NCI-H2196 (cell line): Measurements from ENCODE around the gene DGKI.
"Not testable (repeated sequence)": the region's sequence is repeated elsewhere in the genome, so short reads cannot be mapped to it uniquely, and the experiment has no call there.

Experiments used
- DNase-seq: peaks from one replicate; lab custom pipeline; 2025; ENCODE audit not compliant: unreplicated experiment; lab: John Stamatoyannopoulos, UW

The DGKI gene

DNA sequence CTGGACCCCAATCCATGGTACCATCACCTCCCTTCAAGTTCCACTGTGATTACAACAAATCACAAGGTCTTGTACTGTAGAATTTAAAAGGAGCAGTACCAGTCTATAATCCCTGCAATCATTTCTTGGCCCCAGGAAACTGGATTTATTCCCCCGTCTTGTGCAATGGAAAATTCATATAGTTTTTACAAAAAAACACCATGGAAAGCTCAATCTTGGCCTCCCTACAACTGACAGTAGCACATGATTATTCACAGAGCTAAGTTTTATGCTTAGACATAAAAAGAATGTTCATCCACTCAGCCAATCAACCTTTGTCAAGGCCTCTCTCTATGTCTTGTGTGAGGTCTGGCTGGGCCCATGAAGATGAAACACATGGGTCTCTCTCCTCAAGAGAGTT, 10.2 kb downstream of the DGKI start:
- DNase-seq: no peak

DNA sequence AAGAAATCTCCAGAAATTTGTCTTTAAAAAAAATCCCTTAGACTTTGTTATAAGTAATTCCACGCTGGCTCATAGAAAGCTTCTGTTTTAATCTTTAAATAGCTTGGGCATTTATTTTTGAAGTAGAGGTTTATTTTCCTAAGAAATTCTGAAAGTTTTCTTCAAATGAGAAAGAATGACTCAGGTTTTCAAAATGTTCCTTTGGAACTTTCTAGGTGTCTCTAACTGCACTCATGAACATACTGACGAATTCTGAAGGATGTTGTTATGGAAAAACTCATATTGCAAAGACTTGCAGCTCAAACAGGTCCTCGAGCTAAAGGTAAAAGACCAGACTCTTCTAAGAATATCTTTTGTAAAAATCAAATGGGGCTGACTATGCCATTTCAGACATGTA, 10.7 kb downstream of the DGKI start:
- no peak for DNase-seq

DNA sequence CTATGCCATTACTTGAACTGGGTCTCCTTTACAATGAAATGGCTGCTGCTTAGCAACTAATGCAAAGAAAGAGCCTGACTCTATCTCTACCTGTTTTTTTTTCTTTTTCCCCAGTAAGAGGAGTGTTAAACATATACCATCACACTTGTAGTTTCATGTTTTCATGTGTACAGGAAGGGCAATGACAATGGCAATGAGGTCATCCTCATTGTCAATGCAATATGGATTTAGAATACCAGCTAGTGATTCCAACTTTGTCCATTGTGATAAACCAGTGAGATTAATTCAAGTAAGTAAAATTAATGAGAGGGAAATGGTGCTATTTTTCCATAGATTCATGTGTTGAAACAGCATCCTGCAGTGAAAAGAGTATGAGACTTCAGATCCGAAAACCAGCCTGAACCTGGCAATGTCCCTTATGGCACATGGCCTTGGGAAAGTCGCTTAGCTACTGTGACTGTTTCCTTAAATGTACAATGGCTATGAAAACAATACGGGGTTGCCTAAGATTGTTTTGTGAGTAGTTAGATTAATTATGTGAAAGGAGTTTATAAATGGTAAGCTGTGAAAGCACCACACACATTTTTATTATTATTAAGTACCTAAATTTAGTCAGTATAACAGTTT, 11.2 kb downstream of the DGKI start:
- DNase-seq: no peak

DNA sequence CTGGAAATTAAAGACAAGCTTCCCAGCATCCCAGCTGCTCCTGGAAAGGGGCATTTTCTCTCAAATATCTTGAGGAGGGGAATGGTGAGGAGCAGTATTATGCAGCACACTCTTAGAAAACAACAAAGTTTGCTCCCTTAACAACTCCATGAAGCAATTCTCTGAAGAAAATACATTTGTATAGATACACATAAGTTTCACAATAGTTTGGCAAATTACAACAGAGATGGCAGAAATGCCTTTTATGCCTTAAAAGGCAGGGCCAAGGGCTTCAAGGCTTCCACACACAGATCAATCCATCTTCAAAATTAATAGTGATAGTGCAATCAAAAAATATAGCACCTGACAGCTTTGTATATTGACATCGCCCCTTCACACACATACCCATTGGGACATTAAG, 12.2 kb downstream of the DGKI start:
- DNase-seq: no peak

DNA sequence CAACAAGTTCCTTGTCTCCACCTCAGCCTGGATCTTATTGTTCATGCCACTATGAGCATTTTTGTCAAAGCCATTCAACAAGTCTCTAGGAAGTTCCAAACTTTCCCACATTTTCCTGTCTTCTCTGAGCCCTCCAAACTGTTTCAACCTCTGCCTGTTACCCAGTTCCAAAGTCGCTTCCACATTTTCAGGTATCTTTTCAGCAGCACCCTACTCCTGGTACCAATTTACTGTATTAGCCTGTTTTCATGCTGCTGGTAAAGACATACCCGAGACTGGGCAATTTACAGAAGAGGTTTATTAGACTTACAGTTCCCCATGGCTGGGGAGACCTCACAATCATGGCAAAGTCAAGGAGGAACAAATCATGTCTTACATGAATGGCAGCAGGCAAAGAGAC, 13.8 kb downstream of the DGKI start:
- DNase-seq: not testable (repeated sequence)

DNA sequence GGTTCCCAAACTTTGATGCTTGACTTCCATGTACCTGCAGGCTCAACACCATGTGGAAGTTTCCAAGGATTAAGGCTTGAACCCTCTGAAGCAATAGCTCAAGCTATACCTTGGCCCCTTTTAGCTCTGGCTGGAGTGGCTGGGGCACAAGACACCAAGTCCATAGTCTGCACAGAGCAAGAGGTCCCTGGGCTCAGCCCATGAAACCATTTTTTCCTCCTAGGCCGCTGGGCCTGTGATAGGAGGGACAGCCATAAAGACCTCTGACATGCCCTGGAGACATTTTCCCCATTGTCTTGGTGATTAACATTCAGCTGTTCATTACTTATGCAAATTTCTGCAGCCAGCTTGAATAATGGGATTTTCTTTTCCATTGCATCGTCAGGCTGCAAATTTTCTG, 14.4 kb downstream of the DGKI start:
- no peak for DNase-seq

DNA sequence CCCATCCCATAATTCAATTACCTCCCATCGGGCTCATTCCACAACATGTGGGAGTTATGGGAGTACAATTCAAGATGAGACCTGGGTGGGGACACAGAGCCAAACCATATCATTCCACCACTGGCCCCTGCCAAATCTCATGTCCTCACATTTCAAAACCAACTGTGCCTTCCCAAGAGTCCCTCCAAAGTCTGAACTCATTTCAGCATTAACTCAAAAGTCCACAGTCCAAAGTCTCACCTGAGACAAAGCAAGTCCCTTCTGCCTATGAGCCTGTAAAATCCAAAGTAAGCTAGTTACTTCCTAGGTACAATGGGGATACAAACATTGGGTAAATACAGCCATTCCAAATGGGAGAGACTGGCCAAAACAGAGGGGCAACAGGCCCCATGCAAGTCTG, 15.2 kb downstream of the DGKI start:
- not testable (repeated sequence) for DNase-seq

DNA sequence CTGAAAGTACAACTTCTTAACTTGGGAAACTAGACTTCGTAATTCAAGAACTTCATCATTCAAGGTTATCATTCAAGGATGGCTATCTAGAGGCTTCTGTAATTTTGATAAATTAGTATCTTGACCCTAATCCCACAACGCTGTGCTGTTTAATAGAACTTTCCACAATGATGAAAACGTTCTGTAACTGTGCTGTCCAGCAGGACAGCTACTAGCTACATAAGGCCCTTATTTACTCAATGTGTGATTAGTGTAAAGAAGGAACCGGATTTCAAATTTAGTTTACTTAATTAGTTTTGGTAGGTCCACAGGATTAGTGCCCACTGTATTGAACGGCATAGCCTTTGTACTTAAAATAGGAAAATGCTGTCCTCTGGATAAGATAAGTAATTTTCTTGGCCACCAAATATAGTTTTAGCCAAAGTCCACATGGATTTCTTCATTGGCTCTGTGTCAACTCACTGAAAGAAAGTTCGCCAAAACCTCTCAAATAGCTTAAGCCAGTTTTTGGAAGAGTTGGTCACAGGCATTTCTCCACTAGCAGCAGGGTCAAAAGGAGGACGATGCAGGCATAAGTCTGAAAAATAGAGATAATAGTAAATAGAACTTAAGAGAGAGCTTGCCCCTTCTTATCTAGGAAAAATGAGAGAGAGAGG, 17.3 kb downstream of the DGKI start:
- DNase-seq: no peak

DNA sequence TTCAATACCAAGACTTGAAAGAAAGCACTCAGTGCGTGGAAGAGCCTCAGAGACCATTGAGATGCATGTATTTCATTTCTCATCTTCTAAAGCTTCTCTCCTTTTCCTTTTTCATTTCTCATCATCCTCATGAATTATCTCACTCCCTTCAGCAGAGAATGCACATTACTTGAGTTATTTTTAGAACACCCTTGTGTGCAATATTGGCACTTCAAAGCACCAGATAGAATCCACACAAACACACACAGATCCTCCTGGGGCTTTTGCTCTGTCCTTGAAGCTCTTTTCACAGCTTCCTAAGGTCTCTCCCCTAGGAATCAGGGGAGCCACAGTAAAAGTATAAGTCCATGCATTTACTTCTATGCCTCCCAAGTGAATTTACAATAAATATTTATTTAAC, 18.3 kb downstream of the DGKI start:
- DNase-seq: no peak

DNA sequence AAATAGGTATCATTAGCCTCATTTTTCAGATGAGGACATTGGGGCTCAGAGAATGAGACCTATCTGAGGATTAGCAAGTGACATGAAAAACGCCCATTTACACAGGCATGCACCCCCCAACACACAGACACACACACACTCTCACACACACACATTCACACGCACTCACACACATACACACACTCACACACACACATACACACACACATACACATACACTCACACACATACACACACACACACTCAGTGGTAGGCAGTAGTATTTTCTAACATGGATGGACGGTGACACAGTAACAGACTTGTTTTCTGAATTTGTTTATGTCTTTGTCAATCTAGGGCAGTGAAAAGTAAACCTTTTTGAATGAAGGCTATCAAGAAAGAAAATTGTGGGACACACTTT, 21.3 kb downstream of the DGKI start:
- DNase-seq: no peak

DNA sequence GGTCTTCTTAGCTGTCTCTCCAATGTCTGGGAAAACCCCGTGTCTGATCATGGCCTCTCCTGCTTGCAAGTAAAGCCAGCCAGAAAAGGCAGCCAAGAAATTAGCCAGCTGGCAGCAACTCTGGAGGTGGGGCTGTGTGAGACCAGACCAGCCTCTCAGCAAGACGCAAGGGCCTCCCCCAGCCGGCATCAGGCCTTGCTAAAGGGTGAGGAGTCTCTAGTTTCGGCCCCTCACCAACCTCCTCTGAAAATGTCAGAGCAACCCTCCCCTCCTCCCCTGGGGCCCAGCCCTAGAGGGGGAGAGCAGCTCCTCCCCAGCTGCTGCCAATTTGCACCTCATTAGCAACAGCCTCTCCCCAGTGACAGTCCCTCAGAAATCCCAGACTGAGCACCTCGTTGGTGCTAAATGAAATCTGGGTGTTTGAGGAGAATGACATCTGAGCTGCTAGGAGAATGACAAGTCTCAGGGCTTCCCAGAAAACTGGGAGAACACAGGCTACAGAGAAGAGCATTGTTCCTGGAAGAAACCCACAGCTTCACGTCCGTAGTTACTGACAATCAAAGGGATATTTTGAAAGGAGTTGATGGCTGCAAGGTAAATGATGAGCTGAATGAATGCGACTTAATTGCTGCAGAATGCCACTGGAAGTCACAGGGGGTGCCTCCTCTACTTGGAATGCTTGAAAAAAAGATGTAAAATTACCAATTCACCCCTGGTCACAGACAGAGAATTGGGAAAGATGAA, 25.9 kb downstream of the DGKI start:
- DNase-seq: no peak

DNA sequence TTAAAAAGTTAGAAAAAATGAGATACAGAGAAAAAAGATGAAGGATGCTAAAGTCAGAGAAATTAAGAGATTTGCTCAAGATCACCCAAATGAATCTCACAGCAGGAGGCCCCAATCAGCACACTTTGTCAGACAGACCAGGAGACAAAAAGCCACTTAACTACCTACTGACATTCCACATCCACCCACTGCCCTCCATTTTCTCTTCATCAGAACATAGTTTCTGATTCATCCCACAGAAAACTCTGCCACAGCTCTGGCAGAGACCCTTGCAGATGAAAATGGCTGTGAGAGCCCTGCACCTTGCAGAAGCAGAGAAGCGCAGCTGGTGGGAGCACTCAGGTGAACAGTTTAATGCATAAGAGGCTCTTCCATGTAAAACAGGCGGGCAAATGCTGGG, 26.6 kb downstream of the DGKI start:
- no peak for DNase-seq

DNA sequence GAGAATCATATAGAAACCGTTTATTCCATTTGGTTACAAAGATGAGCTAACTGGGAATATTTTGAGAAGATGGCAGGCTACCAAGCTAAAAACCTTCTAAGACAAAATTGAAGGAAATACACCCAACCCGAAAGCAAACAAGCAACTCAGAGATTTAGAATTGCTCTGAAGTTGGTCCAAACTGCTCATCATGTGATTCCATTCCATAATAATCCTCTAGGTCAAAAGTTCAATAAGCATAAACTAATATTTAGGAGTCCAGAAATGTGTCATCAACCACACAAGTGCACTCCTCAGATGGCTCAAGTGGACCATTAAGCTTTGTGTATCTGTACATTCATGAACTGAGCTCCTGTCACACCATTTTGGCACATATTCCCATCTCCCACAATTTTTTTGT, 28.7 kb downstream of the DGKI start:
- no peak for DNase-seq

DNA sequence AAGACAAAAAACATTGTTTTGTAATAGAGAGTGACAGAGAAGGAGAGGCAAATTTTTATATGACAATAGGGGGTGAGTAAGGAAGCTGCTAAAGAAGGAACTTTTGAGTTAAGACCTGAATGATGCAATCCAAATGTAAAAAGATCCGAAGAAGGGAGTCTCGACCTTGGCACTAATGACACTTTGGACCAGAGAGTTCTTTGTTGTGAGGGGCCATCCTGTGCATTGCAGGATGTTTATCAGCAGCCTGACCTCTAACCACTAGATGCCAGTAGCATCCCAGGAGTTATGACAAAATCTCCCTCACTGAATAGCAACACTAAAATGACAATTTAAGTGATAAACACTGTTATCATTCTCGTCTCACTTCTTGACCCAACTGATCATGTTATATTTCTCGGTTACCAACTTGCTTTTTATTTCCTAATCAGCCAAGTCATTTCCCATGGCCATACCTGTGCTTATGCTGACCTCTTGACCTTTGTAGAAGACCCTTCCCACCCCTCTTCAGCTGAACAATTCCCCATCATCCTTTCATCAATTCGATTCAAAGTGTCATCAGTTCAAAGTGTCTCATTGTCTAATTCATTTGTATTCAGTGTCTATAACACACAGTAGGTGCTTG, 30.0 kb downstream of the DGKI start:
- no peak for DNase-seq

DNA sequence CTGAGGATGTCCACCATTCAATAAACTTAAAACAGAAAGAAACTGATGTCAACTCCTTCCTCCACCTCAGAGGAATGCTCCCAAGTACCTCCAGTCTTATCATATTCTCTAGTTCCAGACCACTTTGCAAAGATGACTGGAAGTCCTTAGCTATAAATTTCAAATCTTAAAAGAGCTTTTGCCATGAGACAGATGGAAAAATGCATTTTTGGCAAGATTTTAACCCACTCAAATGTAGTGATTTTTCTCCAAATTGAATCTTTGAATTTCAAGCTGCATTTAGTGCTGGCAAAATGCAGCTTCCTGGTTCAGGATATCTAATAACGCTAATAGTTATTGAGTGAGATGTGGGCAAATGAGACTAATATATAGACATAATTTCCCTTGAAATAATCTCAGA, 33.2 kb downstream of the DGKI start:
- no peak for DNase-seq

DNA sequence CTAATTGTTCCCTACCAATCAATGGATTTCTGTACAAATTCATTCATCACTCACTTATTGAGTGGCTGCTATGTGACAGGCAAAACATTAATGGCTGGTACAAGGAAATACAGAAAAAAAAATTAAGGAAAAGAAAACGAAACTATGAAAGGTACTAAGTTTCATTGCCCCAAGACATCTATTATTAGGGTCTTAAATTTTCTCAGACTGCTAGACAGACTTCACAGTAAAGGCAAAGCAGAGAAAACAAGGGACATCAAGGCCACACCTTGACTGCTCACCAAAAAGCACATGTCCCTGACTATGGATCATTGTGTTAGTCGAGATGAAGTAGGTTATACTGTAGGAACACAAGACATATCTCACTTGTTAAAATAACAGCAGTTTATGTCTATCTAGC, 36.5 kb downstream of the DGKI start:
- no peak for DNase-seq

DNA sequence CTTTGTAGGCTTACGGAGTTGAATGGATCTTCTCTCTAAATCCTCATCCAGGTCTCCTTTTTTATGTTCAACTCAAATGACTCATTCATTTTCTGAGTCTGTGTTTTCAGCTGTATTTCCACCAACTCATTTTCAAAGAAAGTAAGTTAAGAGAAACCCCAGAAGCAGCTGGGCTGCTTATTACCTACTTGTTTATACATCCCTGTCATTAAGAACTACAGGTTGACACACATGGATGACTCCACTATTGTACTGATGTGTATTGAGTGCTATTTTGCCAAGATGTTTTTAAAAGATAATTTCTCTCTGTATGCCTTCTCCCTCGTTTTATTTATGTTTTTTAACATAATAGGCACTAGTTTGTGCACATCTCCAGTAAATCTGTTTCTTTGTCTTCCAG, 41.9 kb downstream of the DGKI start:
- no peak for DNase-seq

DNA sequence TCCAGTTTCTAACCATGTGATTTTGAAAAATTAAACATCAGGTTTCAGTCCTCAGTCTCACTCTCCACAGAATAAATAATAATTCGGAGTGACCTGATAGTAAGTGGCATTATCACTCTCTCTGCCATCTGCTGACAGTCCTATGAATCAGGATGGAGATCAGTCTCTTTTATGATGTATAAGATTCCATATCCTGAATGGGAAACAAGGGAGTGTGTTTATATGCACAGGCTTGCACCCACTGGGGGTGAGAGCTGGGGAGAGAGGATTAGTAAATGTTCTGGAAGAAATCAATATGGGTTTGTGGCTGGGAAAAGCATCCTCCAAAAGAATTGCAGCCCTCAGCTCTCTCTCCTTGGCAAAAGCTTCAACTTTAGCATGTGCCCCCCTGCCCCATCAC, 45.3 kb downstream of the DGKI start:
- no peak for DNase-seq

DNA sequence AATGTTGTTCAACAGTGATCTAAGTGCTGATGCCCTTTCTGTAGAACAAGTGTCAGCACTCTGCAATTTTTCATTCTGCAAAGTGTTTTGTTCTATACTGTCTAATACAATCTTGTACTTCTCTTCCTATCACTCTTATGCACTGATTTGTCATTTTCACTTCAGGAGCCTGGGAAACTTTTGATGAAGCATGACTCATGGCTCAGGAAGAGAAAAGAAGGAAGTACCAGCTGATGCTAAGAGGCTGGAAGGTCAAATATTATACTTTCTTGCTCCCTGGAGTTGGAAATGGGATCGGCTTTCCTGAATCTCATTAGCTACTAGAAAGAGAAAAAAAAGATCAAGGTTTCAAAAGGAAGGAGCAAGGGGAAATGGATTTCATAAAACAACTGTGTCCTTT, 45.8 kb downstream of the DGKI start:
- no peak for DNase-seq

DNA sequence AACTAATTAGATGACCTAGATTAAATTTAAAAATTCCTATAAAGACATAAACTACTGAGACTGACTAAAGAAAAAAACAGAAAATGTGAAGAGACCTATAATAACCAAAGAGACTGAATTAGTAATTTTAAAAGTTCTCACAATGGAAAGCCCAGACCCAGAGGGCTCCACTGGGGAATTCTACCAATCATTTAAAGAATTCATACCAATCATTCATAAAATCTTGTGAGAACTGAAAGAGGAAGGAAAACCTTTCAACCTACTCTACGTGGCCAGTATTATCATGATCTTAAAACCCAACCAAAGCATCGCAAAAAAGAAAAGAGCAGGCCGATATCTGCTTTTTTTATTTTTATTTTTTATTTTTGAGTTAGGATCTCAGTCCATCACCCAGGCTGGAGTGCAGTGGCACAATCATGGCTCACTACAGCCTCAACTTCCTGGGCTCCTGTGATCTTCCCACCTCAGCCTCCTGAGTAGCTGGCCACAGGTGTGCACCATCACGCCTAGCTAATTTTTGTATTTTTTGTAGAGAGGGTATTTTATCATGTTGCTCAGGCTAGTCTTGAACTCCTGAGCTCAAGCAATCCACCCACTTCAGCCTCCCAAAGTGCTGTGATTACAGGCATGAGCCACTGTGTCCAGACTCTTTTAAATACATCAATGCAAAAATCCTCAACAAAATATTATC, 48.6 kb downstream of the DGKI start:
- no peak for DNase-seq

DNA sequence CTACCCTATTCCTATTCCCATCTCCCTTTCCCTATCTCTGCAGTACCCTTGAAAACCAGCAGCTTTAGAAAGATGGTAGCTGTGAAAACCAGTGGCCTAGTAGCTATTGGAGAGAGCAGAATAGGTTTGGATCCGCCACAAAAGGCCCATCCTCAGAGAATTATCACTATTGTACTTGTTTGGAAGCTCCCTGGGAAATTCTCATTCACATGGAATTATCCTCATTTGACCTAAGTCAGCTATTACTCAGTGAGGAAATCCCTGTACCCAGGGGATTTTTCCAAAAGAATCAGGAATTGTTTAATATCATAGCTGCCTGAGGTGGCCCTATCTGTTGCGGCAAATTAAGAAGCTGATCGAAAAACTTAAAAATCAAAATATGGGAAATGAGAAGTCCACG, 51.6 kb downstream of the DGKI start:
- no peak for DNase-seq

DNA sequence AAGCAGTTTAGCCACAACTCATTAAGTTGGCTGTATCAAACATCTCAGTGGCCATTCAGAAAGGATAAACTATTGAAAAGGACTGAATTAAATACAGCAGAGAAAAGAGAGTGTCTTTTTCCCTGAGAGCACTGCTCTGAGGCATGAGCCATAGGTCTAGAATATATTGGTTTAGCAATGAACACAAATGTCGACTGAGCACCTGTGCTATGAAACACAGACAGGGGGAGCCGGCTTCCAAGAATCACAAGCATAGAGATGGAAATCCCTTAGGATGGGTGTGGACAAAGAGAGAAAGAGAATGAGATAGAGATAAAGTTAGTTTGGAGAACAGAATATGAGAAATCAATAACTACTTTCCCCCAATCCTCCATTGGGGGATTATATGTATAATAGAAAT, 54.8 kb downstream of the DGKI start:
- DNase-seq: no peak
